Keratinocyte (primary cell): ENCODE measurements around the gene EXOC4. TPM values are rescaled to one million over a fixed set of nuclear protein-coding genes. Genes with fewer than 3 reads are reported as not detected.

ENCODE experiments used
- DNase-seq: peaks from one replicate; pipeline ENCODE4 v3.0.0-alpha.2; 2011; ENCODE audit warnings: low read depth, missing footprints, low spot score
- FAIRE-seq: peaks from 2 replicates; lab custom pipeline; 2011; peaks lifted over from hg19 to GRCh38; lab: Jason Lieb, UNC
- H2AFZ ChIP-seq: 2 replicates; pipeline ENCODE4 v1.6.0; 2012; ENCODE audit warnings: low read length, control low read depth, inconsistent platforms; ENCODE audit not compliant: control insufficient read depth
- H3K27ac ChIP-seq: 2 replicates; pipeline ENCODE4 v1.5.1; 2011; ENCODE audit warnings: low read length; ENCODE audit not compliant: control insufficient read depth, insufficient read depth
- H3K27me3 ChIP-seq: 3 replicates; pipeline ENCODE4 v1.6.0; 2011; ENCODE audit warnings: low read length; ENCODE audit not compliant: control insufficient read depth, insufficient read depth; ENCODE audit errors: extremely low read depth
- H3K36me3 ChIP-seq, 2 experiments: 2 replicates in 1 of 2; 3 replicates in 1 of 2; pipeline ENCODE4 v1.5.1; 2011; ENCODE audit warnings: low read length in 2 of 2, mild to moderate bottlenecking in 1 of 2; ENCODE audit not compliant: control insufficient read depth in 2 of 2, insufficient read depth in 2 of 2; ENCODE audit errors: extremely low read depth in 1 of 2
- H3K4me1 ChIP-seq: 3 replicates; pipeline ENCODE4 v1.5.1; 2011; ENCODE audit warnings: low read length; ENCODE audit not compliant: control insufficient read depth, insufficient read depth; ENCODE audit errors: extremely low read depth
- H3K4me2 ChIP-seq: 3 replicates; pipeline ENCODE4 v1.6.0; 2011; ENCODE audit warnings: low read depth, low read length; ENCODE audit not compliant: control insufficient read depth, insufficient read depth; ENCODE audit errors: extremely low read depth
- H3K4me3 ChIP-seq, 3 experiments: fragments of 200-600 bp in 1 of 3; sonication (generic) in 1 of 3; 2 replicates in 2 of 3; 3 replicates in 1 of 3; pipeline ENCODE4 v1.5.1; 2011 to 2016; ENCODE audit warnings: low read length in 3 of 3, mild to moderate bottlenecking in 3 of 3, control low read depth in 2 of 3, inconsistent platforms in 1 of 3, low read depth in 1 of 3, mixed read lengths in 1 of 3, mixed run types in 1 of 3, moderate library complexity in 1 of 3; ENCODE audit not compliant: control insufficient read depth in 2 of 3, insufficient read depth in 2 of 3; ENCODE audit errors: extremely low read depth in 1 of 3
- H3K79me2 ChIP-seq: 2 replicates; pipeline ENCODE4 v1.6.0; 2012; ENCODE audit warnings: low read length; ENCODE audit not compliant: control insufficient read depth, insufficient read depth
- H3K9ac ChIP-seq: 3 replicates; pipeline ENCODE4 v1.6.0; 2011; ENCODE audit warnings: low read length; ENCODE audit not compliant: control insufficient read depth, insufficient read depth; ENCODE audit errors: extremely low read depth
- H3K9me1 ChIP-seq: 3 replicates; pipeline ENCODE4 v1.6.0; 2011; ENCODE audit warnings: low read length; ENCODE audit not compliant: control insufficient read depth, insufficient read depth; ENCODE audit errors: extremely low read depth
- H3K9me3 ChIP-seq: 2 replicates; pipeline ENCODE4 v1.5.1; 2012; ENCODE audit warnings: low read depth, low read length; ENCODE audit not compliant: control insufficient read depth
- H4K20me1 ChIP-seq: 3 replicates; pipeline ENCODE4 v1.6.0; 2011; ENCODE audit warnings: low read length; ENCODE audit not compliant: control insufficient read depth, insufficient read depth; ENCODE audit errors: extremely low read depth
- CTCF ChIP-seq, 3 experiments: IDR thresholded peaks in 1 of 3; conservative IDR thresholded peaks in 1 of 3; optimal IDR thresholded peaks in 1 of 3; 2 replicates in 2 of 3; 3 replicates in 1 of 3; pipeline versions ENCODE3 to v1.5.1; 2011; ENCODE audit warnings: low read length in 3 of 3, mild to moderate bottlenecking in 3 of 3, moderate library complexity in 2 of 3, control low read depth in 1 of 3, inconsistent platforms in 1 of 3; ENCODE audit not compliant: insufficient read depth in 2 of 3; ENCODE audit errors: extremely low read depth in 1 of 3
- EZH2 ChIP-seq: IDR thresholded peaks from one replicate; pipeline ENCODE4 v1.6.1; 2012; ENCODE audit warnings: inconsistent platforms, mild to moderate bottlenecking, low read length, moderate library complexity
- dilution Hi-C: fragments of 300-500 bp; cut with MboI; formaldehyde crosslinking; loops from one replicate; pipeline ENCODE4 v1.7.0; 2020; ENCODE audit warnings: low sequenced_read_pairs; ENCODE audit not compliant: extremely low pct_ligation_motif_present
- polyA plus RNA-seq, 5 experiments: library from polyadenylated mRNA; depleted of rRNA in 3 of 5; stranded (reverse) in 3 of 5; stranded (forward) in 1 of 5; unstranded in 1 of 5; fragments of >200 nt; gene quantifications; 1 replicate in 1 of 5; 2 replicates in 3 of 5; 3 replicates in 1 of 5; pipeline versions ENCODE4 v1.2.1 to v1.2.3, GENCODE V29; 2011 to 2012; ENCODE audit warnings: missing spikeins in 2 of 5, low read depth in 1 of 5, low replicate concordance in 1 of 5

Gene EXOC4
- polyA plus RNA-seq, 1 donor (not counting 4 experiments of a cell fraction or from before 2014, with no cell fraction given), result 52.6 TPM

GRCh38 chr7:134062460-134062859 lies 809.6 kb downstream of the EXOC4 start:
- Histone ChIP-seq H3K4me1 (no peaks in the 10 kb centered on the region), H3K27me3 (no peaks in the 10 kb centered on the region), H3K79me2 (no peaks in the 10 kb centered on the region), H3K4me3 (no peak overlapping the region), H3K36me3 (peaks cover 0 to 2% of the 10 kb centered on the region in 2 experiments), H3K9me1 (no peaks in the 10 kb centered on the region), H3K9ac (no peak overlapping the region), H2AFZ (no peak overlapping the region), H3K27ac (no peak overlapping the region), H3K9me3 (no peaks in the 10 kb centered on the region), H3K4me2 (no peak overlapping the region), H4K20me1 (peaks cover 4% of the 10 kb centered on the region)
- dilution Hi-C loops, result no loop called here
- TF ChIP-seq CTCF (optimal IDR thresholded peaks at IDR 0.05 in 1 of 3, IDR thresholded peaks at IDR 0.05 in 1 of 3, conservative IDR thresholded peaks at IDR 0.05 in 1 of 3; ENCODE audit: extremely low read depth in 1 of 3, insufficient read depth in 2 of 3, low read length in 3 of 3) (no peak), EZH2 (no peak)
- DNase-seq (no peak), FAIRE-seq (no peak)

- no peaks in the 10 kb centered on the region for H4K20me1 ChIP-seq
- TF ChIP-seq CTCF (optimal IDR thresholded peaks at IDR 0.05 in 1 of 3, IDR thresholded peaks at IDR 0.05 in 1 of 3, conservative IDR thresholded peaks at IDR 0.05 in 1 of 3; ENCODE audit: extremely low read depth in 1 of 3, insufficient read depth in 2 of 3, low read length in 3 of 3) (no peak), EZH2 (no peak)
- no peaks in the 10 kb centered on the region for H3K27me3 ChIP-seq
- no peak overlapping the region for H3K4me2 ChIP-seq
- no peak overlapping the region for H2AFZ ChIP-seq
- no peaks in the 10 kb centered on the region for H3K9me3 ChIP-seq
- H3K9me1 ChIP-seq, result no peaks in the 10 kb centered on the region
- H3K4me3 ChIP-seq, result no peak overlapping the region
- no peak overlapping the region for H3K9ac ChIP-seq
- H3K4me1 ChIP-seq, result no peaks in the 10 kb centered on the region
- FAIRE-seq, result no peak
- peaks cover 0 to 2% of the 10 kb centered on the region in 2 experiments for H3K36me3 ChIP-seq
- dilution Hi-C loops, result no loop called here
- no peak overlapping the region for H3K27ac ChIP-seq
- H3K79me2 ChIP-seq, result no peaks in the 10 kb centered on the region
- DNase-seq, result no peak
Measured at GRCh38 chr7:134065415-134065814, 812.5 kb downstream of the EXOC4 start.
